NCI-H774 (cell line): Measurements from ENCODE around the gene NXPH2.

Experiments used
- DNase-seq: peaks from one replicate; lab custom pipeline; 2025; lab: John Stamatoyannopoulos, UW

NXPH2 gene

GRCh38 chr2:138637061-138637460 lies 143.1 kb downstream of the NXPH2 start:
- DNase-seq: no peak

DNA sequence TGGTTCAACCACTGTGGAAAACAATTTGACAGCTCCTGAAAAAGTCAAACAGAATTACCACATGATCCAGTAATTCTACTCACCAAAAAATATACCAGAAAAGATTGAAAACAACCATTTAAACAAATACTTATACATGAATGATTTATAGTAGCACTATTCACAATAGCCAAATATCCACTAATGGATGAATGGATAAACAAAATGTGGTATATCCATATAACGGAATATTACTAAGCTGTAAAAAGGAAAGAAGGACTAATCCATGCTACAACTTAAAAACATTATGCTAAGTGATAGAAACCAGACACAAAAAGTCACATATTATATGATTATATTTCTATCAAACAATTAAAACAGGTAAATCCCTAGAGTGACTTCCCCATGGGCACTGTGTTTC lies 147.1 kb downstream of the NXPH2 start:
- no peak for DNase-seq

DNA sequence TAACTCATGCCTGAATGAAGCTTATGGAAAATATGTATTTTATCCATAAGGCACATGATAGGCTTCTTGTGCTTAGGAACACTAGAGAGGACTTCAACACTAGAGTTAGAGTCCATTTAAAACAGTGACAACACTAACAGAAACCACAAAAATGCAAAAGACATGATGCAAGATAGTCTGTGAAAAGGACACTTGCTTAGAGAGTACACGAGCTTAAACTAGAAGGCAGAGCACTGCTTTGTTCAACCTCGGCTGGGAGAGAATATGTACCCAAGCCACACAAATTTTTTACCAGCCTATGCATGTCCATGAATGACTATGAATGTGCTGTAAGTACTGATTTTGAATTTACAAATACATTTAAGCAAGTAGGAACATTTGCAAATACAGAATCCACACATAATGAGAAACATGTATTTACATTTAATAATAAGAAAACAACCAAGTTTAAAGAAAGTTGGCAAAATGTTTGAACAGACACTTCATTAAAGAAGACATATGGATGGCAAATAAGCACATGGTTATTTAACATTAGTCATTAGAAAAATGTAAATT lies 148.0 kb downstream of the NXPH2 start:
- no peak for DNase-seq

- no peak for DNase-seq
Measured at GRCh38 chr2:138630164-138630563, 150.0 kb downstream of the NXPH2 start.

GRCh38 chr2:138626148-138626547 lies 154.0 kb downstream of the NXPH2 start:
- no peak for DNase-seq

DNA sequence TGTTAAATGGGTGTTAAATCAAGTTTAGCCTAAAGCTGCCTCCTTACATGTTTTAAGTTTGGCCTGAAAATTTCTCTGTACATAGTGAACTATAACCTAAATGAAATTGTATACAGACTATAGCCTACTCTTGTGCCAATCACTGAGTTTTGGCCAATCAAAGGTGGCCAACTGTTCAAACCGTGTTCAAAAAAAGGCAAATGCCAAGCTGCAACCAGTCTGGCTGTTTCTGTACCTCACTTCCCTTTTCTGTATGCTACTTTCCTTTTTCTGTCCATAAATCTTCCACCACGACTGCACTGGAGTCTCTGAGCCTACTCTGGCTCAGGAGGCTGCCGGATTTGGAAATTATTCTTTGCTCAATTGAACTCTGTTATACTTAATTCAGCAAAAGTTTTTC lies 157.6 kb downstream of the NXPH2 start:
- no peak for DNase-seq

DNA sequence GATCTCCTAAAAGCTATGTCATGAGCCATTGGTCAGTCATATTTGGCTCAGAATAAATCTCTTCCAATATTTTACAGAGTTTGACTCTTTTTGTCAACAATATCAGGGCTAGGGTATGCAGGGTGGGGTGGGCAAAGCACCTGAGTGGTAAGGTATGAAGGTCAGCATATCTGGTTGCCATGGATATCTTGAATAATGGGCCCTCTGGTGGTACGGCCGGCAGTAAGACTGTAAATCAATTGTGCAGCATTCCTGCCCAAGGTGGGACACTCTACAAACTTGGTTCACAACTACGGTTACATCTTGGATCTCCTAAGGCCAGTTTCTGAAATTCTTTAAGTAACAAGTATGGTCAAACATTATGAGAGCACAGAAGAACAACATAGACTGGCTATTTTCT lies 159.1 kb downstream of the NXPH2 start:
- DNase-seq: no peak

GRCh38 chr2:138620431-138620830 lies 159.8 kb downstream of the NXPH2 start:
- DNase-seq: no peak
